HEK293 (cell line): Measurements from ENCODE around the gene MMP24OS.
A peak's percentile ranks its signal among the peaks of the same experiment; 100 is the strongest.

Source experiments
- CTCF ChIA-PET: fragments of 350-600 bp; formaldehyde crosslinking; extraction: SDS; loops from one replicate; lab custom pipeline; 2021; ENCODE audit warnings: antibody characterized with exemption; lab: Yijun Ruan, JAX
- POLR2A ChIA-PET: fragments of 300-600 bp; formaldehyde crosslinking; extraction: SDS; loops from one replicate; lab custom pipeline; 2020; ENCODE audit warnings: antibody characterized with exemption, inconsistent platforms; lab: Yijun Ruan, JAX
- H3K27ac ChIP-seq: fragments of 200-500 bp; sonication (Bioruptor generic); 2 replicates; pipeline ENCODE4 v1.5.1; 2014; ENCODE audit warnings: low read depth, low read length, control low read depth, inconsistent platforms; ENCODE audit errors: extremely low read depth
- H3K36me3 ChIP-seq, 2 experiments: fragments of 200-500 bp in 1 of 2; sonication (Bioruptor generic) in 1 of 2; 1 replicate in 1 of 2; 2 replicates in 1 of 2; pipeline ENCODE4 v1.5.1; 2014 to 2017; ENCODE audit warnings: inconsistent platforms in 2 of 2, low read length in 2 of 2; ENCODE audit not compliant: control insufficient read depth in 2 of 2, insufficient read depth in 1 of 2
- H3K4me1 ChIP-seq: fragments of 200-500 bp; sonication (Bioruptor generic); 2 replicates; pipeline ENCODE4 v1.5.1; 2014; ENCODE audit warnings: mild to moderate bottlenecking, low read length, inconsistent platforms; ENCODE audit not compliant: control insufficient read depth, insufficient read depth
- H3K4me3 ChIP-seq: 2 replicates; pipeline ENCODE4 v1.5.1; 2011; ENCODE audit warnings: low read depth, mild to moderate bottlenecking, control low read depth, low read length, moderate library complexity
- H3K9me3 ChIP-seq: fragments of 200-500 bp; sonication (Bioruptor generic); 2 replicates; pipeline ENCODE4 v1.5.1; 2014; ENCODE audit warnings: low read depth, low read length, inconsistent platforms; ENCODE audit not compliant: control insufficient read depth, insufficient read depth
- KLF8 ChIP-seq: fragments of 450-650 bp; formaldehyde crosslinking; IDR thresholded peaks from 2 replicates; pipeline ENCODE4 v1.5.1; 2016; ENCODE audit warnings: missing biosample characterization, missing genetic modification characterization
- MYNN ChIP-seq: fragments of 450-650 bp; formaldehyde crosslinking; IDR thresholded peaks from 2 replicates; pipeline ENCODE4 v1.5.1; 2016; ENCODE audit warnings: missing biosample characterization, missing genetic modification characterization, borderline replicate concordance
- OSR2 ChIP-seq: fragments of 450-650 bp; formaldehyde crosslinking; IDR thresholded peaks from 2 replicates; pipeline ENCODE4 v1.5.1; 2016; ENCODE audit warnings: missing biosample characterization, missing genetic modification characterization
- SP7 ChIP-seq: fragments of 450-650 bp; formaldehyde crosslinking; IDR thresholded peaks from 2 replicates; pipeline ENCODE4 v1.5.1; 2016; ENCODE audit warnings: missing biosample characterization, missing genetic modification characterization
- ZNF148 ChIP-seq: fragments of 450-650 bp; formaldehyde crosslinking; IDR thresholded peaks from 2 replicates; pipeline ENCODE4 v1.5.0; 2017; ENCODE audit warnings: missing biosample characterization, missing genetic modification characterization, borderline replicate concordance
- ZNF211 ChIP-seq: fragments of 450-650 bp; formaldehyde crosslinking; IDR thresholded peaks from 2 replicates; pipeline ENCODE4 v1.5.1; 2016; ENCODE audit warnings: low read depth, missing biosample characterization, missing genetic modification characterization
- ZNF341 ChIP-seq: fragments of 450-650 bp; formaldehyde crosslinking; IDR thresholded peaks from 2 replicates; pipeline ENCODE4; 2016; ENCODE audit warnings: low read depth, missing biosample characterization, missing genetic modification characterization
- ZNF366 ChIP-seq: fragments of 450-650 bp; formaldehyde crosslinking; conservative IDR thresholded peaks from 2 replicates; pipeline ENCODE4 v1.5.1; 2016; ENCODE audit warnings: missing biosample characterization, missing genetic modification characterization
- ZNF404 ChIP-seq: fragments of 450-650 bp; formaldehyde crosslinking; IDR thresholded peaks from 2 replicates; pipeline ENCODE4 v1.5.1; 2017; ENCODE audit warnings: missing biosample characterization, missing genetic modification characterization
- ZNF449 ChIP-seq: fragments of 450-650 bp; formaldehyde crosslinking; IDR thresholded peaks from 2 replicates; pipeline ENCODE4 v1.5.1; 2017; ENCODE audit warnings: missing biosample characterization, mild to moderate bottlenecking, missing genetic modification characterization, moderate library complexity
- ZNF530 ChIP-seq: fragments of 450-650 bp; formaldehyde crosslinking; IDR thresholded peaks from 2 replicates; pipeline ENCODE4 v1.5.1; 2016; ENCODE audit warnings: low read depth, missing biosample characterization, missing genetic modification characterization
- ZNF560 ChIP-seq: fragments of 450-650 bp; formaldehyde crosslinking; IDR thresholded peaks from 2 replicates; pipeline ENCODE4 v1.5.1; 2017; ENCODE audit warnings: missing biosample characterization, missing genetic modification characterization, borderline replicate concordance
- ZNF571 ChIP-seq: fragments of 450-650 bp; formaldehyde crosslinking; IDR thresholded peaks from 2 replicates; pipeline ENCODE4 v1.5.0; 2017; ENCODE audit warnings: missing biosample characterization, missing genetic modification characterization
- ZNF580 ChIP-seq: fragments of 450-650 bp; formaldehyde crosslinking; IDR thresholded peaks from 2 replicates; pipeline ENCODE4 v1.5.1; 2016; ENCODE audit warnings: missing biosample characterization, missing genetic modification characterization
- ZNF629 ChIP-seq: fragments of 450-650 bp; formaldehyde crosslinking; IDR thresholded peaks from 2 replicates; pipeline ENCODE4 v1.5.1; 2017; ENCODE audit warnings: missing biosample characterization, missing genetic modification characterization
- ZNF654 ChIP-seq: fragments of 450-650 bp; formaldehyde crosslinking; IDR thresholded peaks from 2 replicates; pipeline ENCODE4 v1.5.1; 2016; ENCODE audit warnings: low read depth, missing biosample characterization, missing genetic modification characterization
- ZNF660 ChIP-seq: fragments of 450-650 bp; IDR thresholded peaks from 2 replicates; pipeline ENCODE4 v1.5.1; 2018; ENCODE audit warnings: missing biosample characterization, mild to moderate bottlenecking, missing genetic modification characterization
- ZNF664 ChIP-seq: fragments of 450-650 bp; formaldehyde crosslinking; IDR thresholded peaks from 2 replicates; pipeline ENCODE4 v1.5.1; 2016; ENCODE audit warnings: missing biosample characterization, missing genetic modification characterization
- ZNF830 ChIP-seq: fragments of 450-650 bp; IDR thresholded peaks from 2 replicates; pipeline ENCODE4 v1.5.0; 2018; ENCODE audit warnings: missing biosample characterization, missing genetic modification characterization, low read depth, mild to moderate bottlenecking, moderate library complexity
- ZSCAN5A ChIP-seq: fragments of 450-650 bp; formaldehyde crosslinking; IDR thresholded peaks from 2 replicates; pipeline ENCODE4 v1.5.1; 2016; ENCODE audit warnings: missing biosample characterization, missing genetic modification characterization
- ZXDB ChIP-seq: fragments of 450-650 bp; formaldehyde crosslinking; IDR thresholded peaks from 2 replicates; pipeline ENCODE4 v1.5.1; 2016; ENCODE audit warnings: missing biosample characterization, missing genetic modification characterization

The MMP24OS gene

GRCh38 chr20:35243986-35244385 lies 33.9 kb downstream of the MMP24OS start:
- TF ChIP-seq KLF8 (no peak), ZNF654 (tag by site-specific recombination) (no peak), ZXDB (no peak), SP7 (tag by site-specific recombination) (no peak), OSR2 (tag by site-specific recombination) (no peak), ZNF830 (no peak), ZSCAN5A (no peak), ZNF530 (tag by site-specific recombination) (no peak), ZNF341 (tag by site-specific recombination) (no peak), ZNF629 (tag by site-specific recombination) (no peak), ZNF449 (tag by site-specific recombination) (no peak), ZNF366 (tag by site-specific recombination) (no peak), ZNF571 (no peak), ZNF148 (tag by site-specific recombination) (no peak), ZNF404 (tag by site-specific recombination) (no peak), ZNF560 (tag by site-specific recombination) (no peak)
- H3K36me3 ChIP-seq: no peaks in the 10 kb centered on the region
- H3K4me3 ChIP-seq: no peak overlapping the region
- ChIA-PET CTCF (interaction anchor here (0.7 kb wide), 1 partner anchor 235 kb away, joined by 3 read pairs; no protein-coding TSS in a partner anchor), POLR2A (no interaction called here)
- no peaks in the 10 kb centered on the region for H3K9me3 ChIP-seq
- H3K27ac ChIP-seq: no peak overlapping the region
- no peaks in the 10 kb centered on the region for H3K4me1 ChIP-seq

- TF ChIP-seq ZNF664 (tag by site-specific recombination) (peak; percentile 94), ZNF580 (tag by site-specific recombination) (no peak), ZNF660 (no peak), MYNN (no peak), ZNF211 (tag by site-specific recombination) (no peak)
Observed at GRCh38 chr20:35243317-35243716, 34.6 kb downstream of the MMP24OS start.

More at GRCh38 chr20:35243317-35243716, 34.6 kb downstream of the MMP24OS start:
- no peak overlapping the region for H3K4me3 ChIP-seq
- no peak overlapping the region for H3K27ac ChIP-seq
- H3K4me1 ChIP-seq: no peaks in the 10 kb centered on the region
- POLR2A ChIA-PET: interaction anchor here (1.2 kb wide), 1 partner anchor 21 kb away, joined by 4 read pairs; no protein-coding TSS in a partner anchor
- no peaks in the 10 kb centered on the region for H3K36me3 ChIP-seq
- no peaks in the 10 kb centered on the region for H3K9me3 ChIP-seq
- CTCF ChIA-PET: interaction anchor here (0.6 kb wide), 1 partner anchor 26 kb away, joined by 3 read pairs; no protein-coding TSS in a partner anchor
